Muscle layer of colon (tissue), 2 donors: ENCODE results near the gene WBP2.

Experiments
- H3K27ac ChIP-seq: one replicate; pipeline ENCODE4 v1.7.0; 2013; ENCODE audit warnings: low read depth, mild to moderate bottlenecking, low read length, moderate library complexity
- H3K27me3 ChIP-seq, 2 donors: one replicate each; pipeline ENCODE4 v1.7.0; 2013; ENCODE audit warnings: low read length in 2 of 2, mild to moderate bottlenecking in 2 of 2; ENCODE audit not compliant: insufficient read depth in 2 of 2, control insufficient read depth in 1 of 2
- H3K36me3 ChIP-seq: one replicate; pipeline ENCODE4 v1.7.0; 2013; ENCODE audit warnings: mild to moderate bottlenecking, low read length; ENCODE audit not compliant: insufficient read depth
- H3K4me1 ChIP-seq: one replicate; pipeline ENCODE4 v1.7.0; 2013; ENCODE audit warnings: mild to moderate bottlenecking, low read length; ENCODE audit not compliant: insufficient read depth
- H3K4me3 ChIP-seq, 2 donors: one replicate each; pipeline ENCODE4 v1.7.0; 2013; ENCODE audit warnings: low read length in 2 of 2, low read depth in 1 of 2, mild to moderate bottlenecking in 1 of 2, moderate library complexity in 1 of 2
- H3K9ac ChIP-seq: one replicate; pipeline ENCODE4 v1.7.0; 2013; ENCODE audit warnings: low read length
- H3K9me3 ChIP-seq: one replicate; pipeline ENCODE4 v1.7.0; 2013; ENCODE audit warnings: mild to moderate bottlenecking, low read length
- donor health status: abdominal sarcoma.
- donor health status: Adenocarcinoma of cecum.

The WBP2 gene

DNA sequence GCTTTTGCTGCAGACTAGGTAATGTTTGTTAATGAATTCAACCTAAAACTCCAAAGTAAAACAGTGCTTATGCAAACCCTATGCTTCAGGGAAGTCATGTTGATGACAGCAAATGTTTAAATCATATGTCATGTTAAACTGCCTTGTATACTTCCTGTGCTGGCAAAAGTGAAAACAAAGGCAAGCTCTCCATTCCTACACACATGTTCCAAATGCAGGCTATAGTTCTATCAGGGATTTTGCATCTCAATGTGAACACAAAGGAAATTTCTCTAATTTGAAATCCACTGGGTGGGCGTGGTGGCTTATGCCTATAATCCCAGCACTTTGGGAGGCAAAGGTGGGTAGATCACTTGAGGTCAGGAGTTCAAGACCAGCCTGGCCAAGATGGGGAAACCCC is 51.3 kb downstream of the WBP2 start:
- no peak overlapping the region for H3K4me3 ChIP-seq
- no peak overlapping the region for H3K9ac ChIP-seq
- H3K9me3 ChIP-seq, result no peaks in the 10 kb centered on the region
- no peaks in the 10 kb centered on the region for H3K27me3 ChIP-seq
- peaks cover 12% of the 10 kb centered on the region for H3K36me3 ChIP-seq
- no peak overlapping the region for H3K27ac ChIP-seq
- H3K4me1 ChIP-seq, result peaks cover 9% of the 10 kb centered on the region

DNA sequence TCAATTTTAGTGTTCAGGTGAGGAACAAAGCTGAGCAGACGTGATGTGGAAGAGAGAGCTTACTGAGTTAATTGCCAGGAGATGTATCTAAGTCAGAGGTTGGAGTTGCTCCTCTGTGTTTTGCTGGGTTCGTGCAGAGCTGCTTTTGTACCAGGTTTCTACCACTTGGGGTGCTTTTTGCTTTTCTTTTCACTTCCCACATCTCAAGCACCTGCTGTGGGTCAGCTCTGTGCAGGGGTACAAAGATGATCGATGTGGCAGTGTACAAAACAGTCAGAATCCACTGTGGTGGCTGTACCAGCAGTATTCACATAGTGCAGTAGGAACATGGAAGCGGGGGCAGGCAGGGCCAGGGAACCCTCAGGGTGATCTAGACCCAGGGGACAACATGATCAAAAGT is 55.7 kb downstream of the WBP2 start:
- peaks cover 22% of the 10 kb centered on the region for H3K36me3 ChIP-seq
- H3K4me3 ChIP-seq, result no peak overlapping the region
- H3K4me1 ChIP-seq, result no peaks in the 10 kb centered on the region
- no peaks in the 10 kb centered on the region for H3K9me3 ChIP-seq
- no peak overlapping the region for H3K27ac ChIP-seq
- no peak overlapping the region for H3K9ac ChIP-seq
- no peaks in the 10 kb centered on the region for H3K27me3 ChIP-seq

DNA sequence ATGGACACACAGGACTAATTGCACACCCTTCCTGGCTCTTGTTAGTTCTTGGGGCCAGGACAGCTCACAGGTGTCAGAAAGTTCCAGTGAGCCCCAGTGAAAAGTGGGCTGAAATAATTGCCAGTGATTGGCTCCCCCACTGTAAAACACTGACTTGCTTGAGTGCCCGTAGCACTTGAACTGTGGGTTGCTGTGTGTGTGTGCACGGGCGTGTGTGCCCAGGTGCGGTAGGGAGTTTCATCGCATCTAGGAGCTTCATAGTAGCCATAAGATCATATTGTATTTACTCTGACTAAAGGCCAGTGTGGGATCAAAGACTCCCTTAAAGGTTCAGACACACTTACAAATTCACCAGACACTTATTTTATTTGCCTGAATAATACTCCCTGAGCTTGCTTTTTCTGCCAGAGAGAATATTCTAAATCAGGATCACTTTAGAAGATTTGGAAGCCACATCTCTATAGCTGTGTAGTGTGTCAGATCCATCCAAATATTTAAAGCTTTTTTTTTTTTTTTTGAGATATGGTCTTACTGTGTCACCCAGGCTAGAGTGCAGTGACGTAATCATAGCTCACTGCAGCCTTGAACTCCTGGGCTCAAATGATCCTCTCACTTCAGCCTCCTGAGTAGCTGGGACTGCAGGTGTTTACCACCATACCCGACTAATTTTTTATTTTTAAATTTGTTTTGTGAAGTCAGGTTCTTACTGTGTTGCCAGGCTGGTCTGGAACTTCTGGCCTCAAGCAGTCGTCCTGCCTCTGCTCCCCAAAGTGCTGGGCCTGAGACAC is 59.1 kb downstream of the WBP2 start:
- Histone ChIP-seq H3K9ac (no peak overlapping the region), H3K4me1 (no peaks in the 10 kb centered on the region), H3K36me3 (peaks cover 38% of the 10 kb centered on the region), H3K4me3 (no peak overlapping the region), H3K27me3 (no peaks in the 10 kb centered on the region), H3K27ac (no peak overlapping the region), H3K9me3 (no peaks in the 10 kb centered on the region)
